MM.1S (cell line): ENCODE results near the gene ATE1.

Experiments
- CTCF ChIP-seq: fragments of 300-600 bp; sonication (generic); IDR thresholded peaks from 2 replicates; pipeline ENCODE4 v1.5.1; 2016; ENCODE audit warnings: antibody characterized with exemption, low read length, mixed read lengths
- EZH2 ChIP-seq: fragments of 300-600 bp; sonication (generic); optimal IDR thresholded peaks from 2 replicates; pipeline ENCODE3; 2017; ENCODE audit warnings: low read depth, mild to moderate bottlenecking, antibody characterized with exemption, low read length, mixed read lengths
- EZH2phosphoT487 ChIP-seq: fragments of 300-600 bp; sonication (generic); IDR thresholded peaks from 2 replicates; pipeline ENCODE4 v1.6.1; 2018; ENCODE audit warnings: antibody characterized with exemption, low read length

GRCh38 chr10:121753726-121754476 is 173.9 kb downstream of the ATE1 start:
- TF ChIP-seq CTCF (peak; percentile 16), EZH2 (no peak), EZH2phosphoT487 (no peak)
